Measurements from ENCODE around the gene KNOP1. TPM values are rescaled to one million over a fixed set of nuclear protein-coding genes. Genes with fewer than 3 reads are reported as not detected.

Gene KNOP1, protein sequence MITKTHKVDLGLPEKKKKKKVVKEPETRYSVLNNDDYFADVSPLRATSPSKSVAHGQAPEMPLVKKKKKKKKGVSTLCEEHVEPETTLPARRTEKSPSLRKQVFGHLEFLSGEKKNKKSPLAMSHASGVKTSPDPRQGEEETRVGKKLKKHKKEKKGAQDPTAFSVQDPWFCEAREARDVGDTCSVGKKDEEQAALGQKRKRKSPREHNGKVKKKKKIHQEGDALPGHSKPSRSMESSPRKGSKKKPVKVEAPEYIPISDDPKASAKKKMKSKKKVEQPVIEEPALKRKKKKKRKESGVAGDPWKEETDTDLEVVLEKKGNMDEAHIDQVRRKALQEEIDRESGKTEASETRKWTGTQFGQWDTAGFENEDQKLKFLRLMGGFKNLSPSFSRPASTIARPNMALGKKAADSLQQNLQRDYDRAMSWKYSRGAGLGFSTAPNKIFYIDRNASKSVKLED
- total RNA-seq (10 to 100 TPM in 1 of 4 donors, 1 to 10 TPM in 3; 5.0 to 11.1 (median 7.6) TPM), polyA plus RNA-seq (10 to 100 TPM; 10.4 to 16.4 (median 16.2) TPM)

DNA sequence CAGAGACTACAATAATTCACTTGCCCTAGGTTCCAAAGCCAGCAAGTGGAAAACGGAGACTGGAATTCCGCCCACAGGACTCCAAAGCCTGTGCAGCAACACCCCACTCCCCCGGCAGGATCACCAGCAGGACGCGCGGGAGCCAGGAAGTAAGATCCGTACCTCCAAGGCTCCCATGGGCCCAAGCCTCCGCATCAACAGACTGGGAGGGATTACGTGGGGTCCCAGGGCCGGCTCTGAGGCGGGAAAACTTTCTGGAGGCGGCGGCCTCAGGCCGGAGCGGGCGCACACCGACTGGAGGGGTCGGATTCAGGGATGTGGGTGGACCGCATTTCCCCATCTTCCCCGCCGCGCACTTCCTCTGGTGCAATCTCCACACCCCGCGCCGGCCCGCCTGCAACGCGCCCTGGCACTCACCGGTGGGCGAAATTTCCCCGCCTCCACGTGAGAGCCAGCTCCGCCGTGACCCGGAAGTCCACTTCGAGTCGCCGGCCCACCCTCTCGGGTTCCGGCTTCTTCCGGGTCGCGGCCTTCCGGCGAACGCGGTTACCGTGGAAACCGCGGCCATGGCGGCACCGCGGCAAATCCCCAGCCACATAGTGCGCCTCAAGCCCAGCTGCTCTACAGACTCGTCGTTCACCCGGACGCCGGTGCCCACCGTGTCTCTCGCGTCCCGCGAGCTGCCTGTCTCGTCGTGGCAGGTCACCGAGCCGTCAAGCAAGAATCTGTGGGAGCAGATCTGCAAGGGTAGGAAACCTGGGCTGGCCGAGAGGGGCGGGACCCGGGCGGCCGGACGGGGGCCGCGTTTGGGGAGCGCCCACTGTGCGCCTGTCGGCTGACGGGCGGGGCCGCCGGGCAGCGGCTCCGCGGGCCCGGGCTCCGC lies at the start of gene KNOP1, which contains the start of gene IQCK:
Gene KNOP1 (minus strand): TSS at position 487 of the 883 bp plus-strand sequence. CDS start 3,192 bp downstream, outside the sequence.
Gene IQCK (plus strand): TSS at position 531 of the 883 bp plus-strand sequence. CDS start 36 bp downstream, at position 567.
- Histone ChIP-seq H3K9me3 (no peaks in the 10 kb centered on the region), H3K4me1 (peaks cover 0 to 23% (median 21%) of the 10 kb centered on the region in 4 donors), H3K36me3 (peaks cover 0 to 15% (median 9%) of the 10 kb centered on the region in 4 donors), H3K4me3 (peak within 1 kb of the TSS; percentile 80 to 98 (median 88)), H3K27ac (peak within 1 kb of the TSS; percentile 70 to 88 (median 81)), H3K27me3 (no peaks in the 10 kb centered on the region)
- TF ChIP-seq EP300 (IDR thresholded peaks at IDR 0.05) (peak in 1 of 4 donors; percentile 5), POLR2A (IDR thresholded peaks at IDR 0.05) (no peak), POLR2AphosphoS5 (IDR thresholded peaks at IDR 0.05) (peak; percentile 52 to 82 (median 76))
- TF ChIP-seq, protein P1, sequence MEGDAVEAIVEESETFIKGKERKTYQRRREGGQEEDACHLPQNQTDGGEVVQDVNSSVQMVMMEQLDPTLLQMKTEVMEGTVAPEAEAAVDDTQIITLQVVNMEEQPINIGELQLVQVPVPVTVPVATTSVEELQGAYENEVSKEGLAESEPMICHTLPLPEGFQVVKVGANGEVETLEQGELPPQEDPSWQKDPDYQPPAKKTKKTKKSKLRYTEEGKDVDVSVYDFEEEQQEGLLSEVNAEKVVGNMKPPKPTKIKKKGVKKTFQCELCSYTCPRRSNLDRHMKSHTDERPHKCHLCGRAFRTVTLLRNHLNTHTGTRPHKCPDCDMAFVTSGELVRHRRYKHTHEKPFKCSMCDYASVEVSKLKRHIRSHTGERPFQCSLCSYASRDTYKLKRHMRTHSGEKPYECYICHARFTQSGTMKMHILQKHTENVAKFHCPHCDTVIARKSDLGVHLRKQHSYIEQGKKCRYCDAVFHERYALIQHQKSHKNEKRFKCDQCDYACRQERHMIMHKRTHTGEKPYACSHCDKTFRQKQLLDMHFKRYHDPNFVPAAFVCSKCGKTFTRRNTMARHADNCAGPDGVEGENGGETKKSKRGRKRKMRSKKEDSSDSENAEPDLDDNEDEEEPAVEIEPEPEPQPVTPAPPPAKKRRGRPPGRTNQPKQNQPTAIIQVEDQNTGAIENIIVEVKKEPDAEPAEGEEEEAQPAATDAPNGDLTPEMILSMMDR (IDR thresholded peaks at IDR 0.05): peak in 1 of 4 experiments; percentile 21
- 1% methylated on average over 88 of the region's 88 CpGs for WGBS, 2 donors
- DNase-seq: peak; percentile 96
- intact Hi-C loops (cut with DNase I): loop anchor here (2.0 to 10.0 kb wide), 4 partner anchors 116 to 193 kb away; partner anchors contain the start of genes CCP110, GDE1 and VPS35L

DNA sequence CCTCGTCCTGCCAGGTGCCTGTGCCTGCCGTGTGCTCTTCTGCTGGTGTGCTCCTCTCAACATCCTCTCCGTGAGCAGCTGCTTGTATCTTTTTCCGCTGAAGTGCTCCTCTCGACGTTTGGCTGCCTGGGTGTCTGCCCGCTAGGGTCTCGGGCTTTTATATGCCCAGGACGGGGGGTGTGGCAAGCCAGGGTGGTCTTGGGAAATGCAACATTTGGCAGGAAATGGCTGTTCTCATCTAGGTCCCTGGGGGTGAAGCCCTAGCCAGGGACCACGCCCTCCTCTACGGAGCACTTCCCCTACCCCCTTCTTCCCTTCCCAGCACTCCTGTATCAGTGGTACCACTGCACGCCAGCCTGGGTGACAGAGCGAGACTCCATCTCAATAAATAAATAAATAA lies 49.5 kb upstream of the KNOP1 start:
- DNase-seq: no peak
- no peak overlapping the region for H3K27ac ChIP-seq
- no peak for TF ChIP-seq POLR2A (IDR thresholded peaks at IDR 0.05)
- no peak for TF ChIP-seq POLR2AphosphoS5 (IDR thresholded peaks at IDR 0.05)
- TF ChIP-seq, protein P1 (IDR thresholded peaks at IDR 0.05): no peak
- no peak for TF ChIP-seq EP300 (IDR thresholded peaks at IDR 0.05)
- no peaks in the 10 kb centered on the region for H3K27me3 ChIP-seq
- intact Hi-C loops (cut with DNase I): no loop called here
- no peaks in the 10 kb centered on the region for H3K9me3 ChIP-seq
- no peak overlapping the region for H3K4me3 ChIP-seq
- no peaks in the 10 kb centered on the region for H3K36me3 ChIP-seq
- WGBS, 2 donors: 92 to 95% methylated on average over 13 of the region's 13 CpGs
- peaks cover 0 to 12% (median 7%) of the 10 kb centered on the region in 4 donors for H3K4me1 ChIP-seq

DNA sequence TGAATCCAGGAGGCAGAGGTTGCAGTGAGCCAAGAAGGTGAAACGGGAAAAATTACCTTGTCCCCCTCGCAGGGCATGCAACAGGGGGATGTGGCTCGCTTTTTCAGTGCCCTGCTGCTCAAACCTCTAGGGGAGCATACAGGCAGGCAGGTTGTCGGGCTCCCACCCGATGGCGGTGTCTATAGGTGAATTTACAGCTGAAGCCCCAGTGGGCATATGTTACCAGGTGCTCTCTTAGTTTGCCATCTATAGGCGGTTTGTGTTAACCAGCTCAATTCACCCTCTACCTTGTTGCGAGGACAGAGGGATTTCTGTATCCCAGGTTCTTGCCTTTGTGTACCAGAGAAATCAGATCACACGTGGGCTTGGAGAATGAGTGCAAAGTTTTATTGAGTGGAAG lies 49.0 kb upstream of the KNOP1 start:
- Histone ChIP-seq H3K27ac (peak overlapping the region in 1 of 4 donors; percentile 30), H3K27me3 (no peaks in the 10 kb centered on the region), H3K4me3 (no peak overlapping the region), H3K9me3 (no peaks in the 10 kb centered on the region), H3K36me3 (no peaks in the 10 kb centered on the region), H3K4me1 (peaks cover 0 to 12% (median 7%) of the 10 kb centered on the region in 4 donors)
- WGBS, 2 donors: 93 to 97% methylated on average over 9 of the region's 9 CpGs
- intact Hi-C loops (cut with DNase I): no loop called here
- no peak for DNase-seq
- TF ChIP-seq POLR2A (IDR thresholded peaks at IDR 0.05) (no peak), EP300 (IDR thresholded peaks at IDR 0.05) (no peak), POLR2AphosphoS5 (IDR thresholded peaks at IDR 0.05) (no peak)
- TF ChIP-seq, protein P1 (IDR thresholded peaks at IDR 0.05): no peak

DNA sequence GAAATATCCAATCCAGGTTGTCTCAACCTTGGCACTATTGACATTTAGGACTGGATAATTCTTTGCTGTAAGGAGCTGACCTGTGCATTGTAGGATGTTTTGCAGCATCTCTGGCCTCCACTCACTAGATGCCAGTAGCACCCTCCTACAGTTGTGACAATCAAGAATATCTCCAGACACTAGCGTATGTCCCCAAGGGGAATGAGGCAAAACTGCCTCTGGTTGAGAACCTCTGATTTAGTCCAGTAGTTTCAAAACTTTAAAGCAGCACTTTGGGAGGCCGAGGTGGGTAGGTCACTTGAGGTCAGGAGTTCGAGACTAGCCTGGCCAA lies 48.5 kb upstream of the KNOP1 start:
- 91 to 96% methylated on average over 3 of the region's 3 CpGs for WGBS, 2 donors
- Histone ChIP-seq H3K36me3 (no peaks in the 10 kb centered on the region), H3K4me3 (no peak overlapping the region), H3K27me3 (no peaks in the 10 kb centered on the region), H3K4me1 (peaks cover 0 to 12% (median 7%) of the 10 kb centered on the region in 4 donors), H3K9me3 (no peaks in the 10 kb centered on the region), H3K27ac (peak overlapping the region in 1 of 4 donors; percentile 30)
- DNase-seq: no peak
- TF ChIP-seq POLR2A (IDR thresholded peaks at IDR 0.05): no peak
- TF ChIP-seq, protein P1 (IDR thresholded peaks at IDR 0.05): no peak
- TF ChIP-seq EP300 (IDR thresholded peaks at IDR 0.05): no peak
- TF ChIP-seq POLR2AphosphoS5 (IDR thresholded peaks at IDR 0.05): no peak
- intact Hi-C loops (cut with DNase I): no loop called here
